ENCODE data around the gene MAPK12.
A peak's percentile ranks its signal among the peaks of the same experiment; 100 is the strongest.
"Not testable (repeated sequence)": the region's sequence is repeated elsewhere in the genome, so short reads cannot be mapped to it uniquely, and the experiment has no call there.

Gene MAPK12

GRCh38 chr22:50281957-50282356 is 20.5 kb upstream of the MAPK12 start:
- DNase-seq (ENCODE audit: low read depth) = no peak

GRCh38 chr22:50281384-50281760 is 19.9 kb upstream of the MAPK12 start:
- no peak for DNase-seq (ENCODE audit: low read depth)

DNA sequence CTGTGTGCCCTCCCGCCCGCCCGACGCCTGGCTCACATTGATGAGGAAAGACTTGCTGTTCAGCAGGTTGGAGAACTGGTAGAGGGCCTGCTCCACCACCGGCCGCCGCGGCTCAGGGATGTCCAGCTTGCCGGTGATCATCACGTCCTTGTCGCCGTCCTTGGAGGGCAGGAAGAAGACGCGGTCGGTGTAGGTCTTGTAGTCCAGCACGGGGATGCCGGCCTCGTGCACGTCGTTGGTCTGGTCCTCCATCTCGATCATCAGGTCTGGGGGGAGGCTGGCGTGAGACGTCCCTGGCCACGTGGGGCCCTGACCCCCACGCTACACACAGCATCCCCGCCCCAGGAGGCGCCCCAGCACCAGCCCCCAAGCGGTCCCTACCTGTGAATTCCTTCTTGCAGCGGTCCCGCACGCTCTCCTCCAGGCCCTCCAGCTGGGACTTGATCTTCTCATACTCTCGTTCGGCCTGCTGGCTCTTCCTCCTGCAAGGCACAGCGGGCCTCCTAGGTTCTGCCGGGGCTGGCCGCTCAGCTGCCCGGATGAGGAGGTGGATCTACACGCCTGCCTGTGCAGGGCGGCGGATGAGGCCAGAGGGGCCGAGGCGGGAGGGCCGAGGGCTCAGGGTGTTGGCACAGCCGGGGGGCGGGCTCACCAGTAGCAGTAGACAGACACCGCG is 19.4 kb upstream of the MAPK12 start:
- DNase-seq (ENCODE audit: low read depth) = no peak

DNA sequence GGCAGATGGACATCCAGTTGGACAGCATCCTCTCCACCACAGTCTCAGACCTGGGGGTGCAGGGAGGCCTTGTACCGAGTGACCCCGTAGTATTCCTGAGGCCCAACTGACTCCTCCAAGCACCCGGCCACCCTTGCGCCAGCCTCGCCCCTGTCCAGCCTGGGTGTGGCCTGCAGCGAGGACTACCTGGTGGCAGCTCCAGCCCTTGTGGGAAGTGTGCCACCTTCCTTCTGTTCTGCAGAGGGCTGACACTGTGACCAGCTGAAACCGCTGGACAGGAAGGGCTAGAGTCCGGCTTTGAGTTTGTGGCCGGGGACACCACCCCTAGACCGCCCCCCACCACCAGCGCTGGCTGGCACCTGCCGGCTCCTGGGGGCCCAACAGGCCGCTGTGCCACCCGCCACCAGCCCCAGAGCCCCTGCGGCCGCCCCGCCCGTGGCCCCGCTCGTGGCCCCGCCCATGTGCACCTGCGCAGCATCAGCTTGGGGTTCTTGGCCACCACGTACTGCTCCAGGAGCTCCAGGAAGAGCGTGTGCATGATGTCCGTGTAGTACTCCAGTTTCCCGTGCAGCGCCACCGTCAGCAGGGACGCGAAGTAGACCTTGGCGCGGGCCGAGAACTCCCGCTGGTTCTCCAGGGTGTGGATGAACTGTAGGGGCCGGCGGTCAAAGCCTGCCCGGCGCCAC is 18.7 kb upstream of the MAPK12 start:
- no peak for DNase-seq (ENCODE audit: low read depth)

DNA sequence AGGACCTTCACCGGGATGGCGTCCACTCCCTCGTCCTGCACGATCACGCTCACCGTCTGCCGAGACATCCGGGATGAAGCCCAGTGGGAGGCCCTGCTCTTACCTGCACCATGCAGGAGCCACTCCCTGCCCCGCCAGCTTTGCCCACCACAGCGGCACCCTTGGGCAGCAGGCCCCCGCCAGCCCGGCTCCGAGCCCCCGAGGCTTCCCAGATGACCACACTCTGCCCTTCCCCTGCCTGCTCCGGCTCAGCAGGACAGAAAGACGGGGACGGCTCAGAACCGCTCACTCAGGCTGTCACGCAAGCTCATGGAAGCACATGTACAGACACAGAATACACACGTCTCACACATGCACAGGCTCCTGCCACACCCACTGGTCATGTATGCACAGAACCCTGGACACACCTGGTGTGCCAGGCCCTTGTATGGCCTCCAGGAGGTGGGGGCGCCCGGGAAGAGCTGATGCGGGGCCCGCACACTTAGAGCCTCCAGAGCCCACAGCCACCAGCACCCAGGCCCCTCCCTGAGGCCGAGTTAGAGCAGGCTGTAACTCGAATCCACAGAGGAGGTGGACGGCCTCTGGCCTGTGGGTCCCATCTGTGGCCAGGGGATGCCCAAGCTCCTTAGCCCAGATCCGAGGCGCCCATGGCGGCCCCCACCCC is 17.6 kb upstream of the MAPK12 start:
- DNase-seq (ENCODE audit: low read depth) = no peak

DNA sequence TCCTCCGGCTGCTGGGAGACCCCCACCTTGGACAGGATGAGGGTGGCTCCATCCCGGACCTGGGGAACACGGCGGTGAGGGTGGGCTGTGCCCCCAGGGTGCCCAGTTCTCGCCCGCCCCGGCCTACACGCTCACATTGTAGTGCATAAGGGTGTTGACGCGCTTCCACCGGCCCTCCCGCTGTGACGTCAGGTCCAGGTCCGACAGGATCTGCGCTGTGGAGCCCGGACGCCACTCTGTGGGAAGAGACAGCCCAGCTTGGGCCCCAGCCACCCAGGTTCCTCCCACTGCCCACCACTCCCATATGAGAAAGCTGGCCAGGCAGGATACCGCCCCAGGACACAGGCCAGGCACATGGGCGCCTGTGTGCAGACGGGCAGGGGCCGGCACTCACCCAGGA is 17.0 kb upstream of the MAPK12 start:
- no peak for DNase-seq (ENCODE audit: low read depth)

DNA sequence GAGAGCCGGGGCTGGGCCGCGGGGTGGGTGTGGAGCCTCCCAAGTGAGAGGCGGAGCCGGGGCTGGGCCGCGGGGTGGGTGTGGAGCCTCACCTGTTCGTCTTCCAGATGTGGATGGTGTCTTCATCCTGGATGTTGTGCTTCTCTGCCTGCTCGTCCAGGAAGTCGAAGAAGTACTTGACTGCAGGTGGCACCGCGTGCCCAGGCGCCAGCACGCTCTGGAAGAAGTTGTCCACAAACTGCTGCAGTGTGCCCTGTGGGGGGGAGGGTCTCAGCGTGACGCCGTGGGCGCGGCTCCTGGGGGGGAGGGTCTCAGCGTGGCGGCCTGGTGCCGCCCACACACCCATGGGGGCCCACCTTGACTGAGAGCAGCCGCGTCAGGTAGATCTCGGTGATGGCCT is 16.3 kb upstream of the MAPK12 start:
- no peak for DNase-seq (ENCODE audit: low read depth)

DNA sequence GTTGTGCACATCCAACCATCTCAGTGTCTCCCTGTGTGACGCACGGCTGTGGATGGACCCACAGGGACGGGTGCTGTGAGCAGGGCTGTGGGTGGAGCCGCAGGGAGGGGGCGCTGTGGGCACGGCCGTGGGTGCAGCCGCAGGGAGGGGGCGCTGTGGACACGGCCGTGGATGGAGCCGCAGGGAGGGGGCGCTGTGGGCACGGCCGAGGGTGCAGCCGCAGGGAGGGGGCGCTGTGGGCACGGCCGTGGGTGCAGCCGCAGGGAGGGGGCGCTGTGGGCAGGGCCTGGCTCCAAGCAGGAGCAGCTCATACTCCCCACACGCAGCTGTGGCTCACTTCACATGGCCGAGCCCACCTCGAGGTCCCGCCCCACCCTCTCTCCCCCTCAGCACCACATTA is 14.7 kb upstream of the MAPK12 start:
- DNase-seq (ENCODE audit: low read depth) = peak; percentile 71

GRCh38 chr22:50275181-50276055 is 13.9 kb upstream of the MAPK12 start:
- DNase-seq (ENCODE audit: low read depth) = no peak

- no peak for DNase-seq (ENCODE audit: low read depth)
Measured at GRCh38 chr22:50274771-50275170, 13.3 kb upstream of the MAPK12 start.

DNA sequence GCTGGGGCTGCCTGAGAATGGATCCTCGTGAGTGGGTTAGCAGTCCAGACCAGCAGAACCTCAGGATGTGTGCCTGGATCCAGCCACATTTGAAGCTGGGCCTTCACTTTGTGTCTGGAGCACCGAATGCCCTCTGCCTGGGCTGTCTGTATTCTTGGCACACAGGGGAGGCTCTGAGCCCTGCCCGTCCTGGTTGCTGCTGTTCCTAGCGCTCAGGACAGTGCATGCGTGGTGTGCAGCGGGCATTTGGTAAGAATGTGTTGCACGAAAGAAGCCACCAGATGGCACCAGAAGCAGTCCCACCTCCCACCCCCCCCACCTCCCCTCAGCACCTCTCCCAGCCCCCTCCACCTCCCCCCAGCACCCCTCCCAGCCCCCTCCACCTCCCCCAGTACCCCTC is 12.8 kb upstream of the MAPK12 start:
- peak; percentile 51 for DNase-seq (ENCODE audit: low read depth)

GRCh38 chr22:50273781-50274180 is 12.3 kb upstream of the MAPK12 start:
- not testable (repeated sequence) for DNase-seq (ENCODE audit: low read depth)

DNA sequence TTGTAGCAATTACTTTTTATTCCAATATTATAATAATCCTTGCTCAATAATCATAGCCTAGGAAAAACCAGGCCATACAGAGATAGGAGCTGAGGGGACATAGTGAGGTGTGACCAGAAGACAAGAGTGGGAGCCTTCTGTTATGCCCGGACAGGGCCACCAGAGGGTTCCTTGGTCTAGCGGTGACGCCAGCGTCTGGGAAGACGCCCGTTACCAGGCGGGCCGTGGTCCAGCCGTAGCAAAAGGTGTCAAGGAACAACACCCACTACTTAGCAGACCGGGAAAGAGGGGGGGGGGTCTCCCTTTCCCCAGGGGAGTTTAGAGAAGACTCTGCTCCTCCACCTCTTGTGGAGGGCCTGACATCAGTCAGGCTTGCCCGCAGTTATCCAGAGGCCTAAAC is 11.9 kb upstream of the MAPK12 start:
- DNase-seq (ENCODE audit: low read depth) = not testable (repeated sequence)

- DNase-seq (ENCODE audit: low read depth) = no peak
Measured at GRCh38 chr22:50272044-50272802, 10.7 kb upstream of the MAPK12 start.

DNA sequence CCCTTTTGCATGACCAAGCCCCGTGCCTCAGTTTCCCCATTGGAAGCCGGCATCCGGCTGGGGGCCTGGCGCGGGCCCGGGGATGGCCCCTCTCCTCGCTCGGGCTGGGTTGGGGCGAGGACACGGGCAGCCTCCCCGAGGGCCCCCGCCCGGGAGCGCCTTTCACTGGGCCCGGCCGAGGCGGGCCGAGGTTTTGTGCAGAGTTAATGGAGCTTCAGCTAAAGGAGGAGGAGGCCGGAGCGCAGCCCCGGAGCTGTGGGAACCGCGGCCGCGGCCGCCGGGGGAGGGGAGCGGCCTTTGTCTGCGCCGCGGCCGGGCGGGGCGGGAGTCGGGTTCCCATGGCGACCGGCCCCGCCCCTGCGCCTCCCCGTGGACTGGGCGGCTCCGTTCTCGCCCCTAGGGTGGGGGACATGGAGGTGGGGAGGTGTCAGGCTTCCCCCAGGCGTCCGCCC is 10.1 kb upstream of the MAPK12 start:
- peak; percentile 61 for DNase-seq (ENCODE audit: low read depth)

- peak; percentile 71 for DNase-seq (ENCODE audit: low read depth)
Measured at GRCh38 chr22:50270666-50271394, 9.3 kb upstream of the MAPK12 start.

DNA sequence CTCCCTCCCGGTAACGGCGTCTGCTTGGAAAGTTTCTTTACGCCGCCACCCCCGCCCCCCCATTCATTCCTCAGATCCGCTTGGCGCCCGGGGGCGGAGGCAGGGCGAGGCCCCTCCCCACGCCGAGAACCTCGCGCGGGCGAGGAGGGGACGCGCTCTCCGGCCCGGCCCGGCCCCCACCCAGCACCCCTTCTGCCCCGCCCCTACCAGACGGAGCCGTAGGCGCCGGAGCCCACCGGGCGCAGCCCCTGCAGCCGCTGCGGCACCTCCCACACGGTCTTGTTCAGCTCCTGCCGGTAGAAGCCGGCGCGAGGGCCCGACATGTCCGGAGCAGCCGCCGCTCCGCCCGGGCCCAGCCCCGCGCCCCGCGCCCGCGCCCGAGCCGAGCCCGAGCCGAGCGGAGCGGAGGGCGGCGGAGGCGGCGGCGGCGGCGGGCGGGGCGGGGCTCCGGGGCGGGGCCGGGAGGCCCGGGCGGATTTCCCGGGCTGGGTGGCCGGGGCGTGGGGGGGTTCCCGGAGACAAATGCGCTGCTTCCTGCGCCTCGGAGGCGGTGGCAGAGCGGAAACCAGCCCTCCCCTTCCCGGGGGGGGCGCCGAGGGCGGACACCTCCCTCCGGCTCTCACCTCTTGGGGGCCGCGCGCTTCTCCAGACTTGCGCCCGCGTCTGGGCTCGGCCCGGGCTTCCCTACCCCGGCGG is 8.6 kb upstream of the MAPK12 start, which contains the start of gene MAPK11:
TSS of gene MAPK11 (minus strand) at position 411 of the 696 bp plus-strand sequence. CDS start at position 323, 88 bp downstream.
- DNase-seq (ENCODE audit: low read depth) = peak; percentile 71

DNA sequence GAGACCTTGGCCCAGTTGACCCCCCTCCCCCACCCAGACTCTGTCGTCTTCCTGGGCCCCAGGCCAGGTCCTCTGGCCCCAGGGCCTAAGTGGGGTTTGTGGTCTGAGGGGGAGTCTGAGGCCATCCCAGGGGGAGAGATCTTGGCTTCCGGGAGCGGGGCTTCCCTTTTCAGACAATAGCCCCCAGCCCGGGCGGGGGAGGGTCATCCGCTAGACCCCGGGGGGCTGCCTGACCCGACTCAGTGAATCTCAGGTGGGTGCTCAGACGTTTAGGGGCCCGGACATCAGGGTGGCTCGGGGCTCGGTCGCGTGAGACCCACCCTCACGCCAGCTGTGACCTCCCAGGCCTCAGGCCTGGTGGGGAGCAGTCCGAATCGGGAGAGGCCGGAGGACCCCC is 8.1 kb upstream of the MAPK12 start:
- no peak for DNase-seq (ENCODE audit: low read depth)

DNA sequence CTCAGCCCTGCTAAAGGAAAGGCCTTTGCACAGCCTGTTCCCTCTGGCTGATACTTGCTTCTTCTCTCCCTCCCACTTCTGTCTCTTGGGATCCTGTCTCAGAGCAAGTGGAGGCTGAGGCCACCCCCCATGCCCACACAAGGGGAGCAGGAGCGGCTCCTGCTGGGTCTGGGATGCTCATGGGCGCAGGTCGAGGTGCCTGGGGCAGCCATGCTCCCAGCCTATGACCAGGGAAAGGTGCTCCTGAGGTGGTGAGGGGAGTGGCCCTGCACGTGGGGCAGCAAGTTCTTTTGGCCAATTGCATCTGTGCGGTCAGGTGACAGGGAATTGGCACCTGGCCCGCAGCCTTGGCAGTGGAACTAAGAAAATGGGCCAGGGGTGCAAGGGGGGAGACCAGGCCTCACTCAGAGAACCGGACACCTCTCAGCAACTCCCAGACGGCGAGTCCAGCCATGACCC is 7.2 kb upstream of the MAPK12 start:
- DNase-seq (ENCODE audit: low read depth) = no peak
